Thymus (tissue), 11 donors: ENCODE data around the gene PACSIN2. TPM values are rescaled to one million over a fixed set of nuclear protein-coding genes. Genes with fewer than 3 reads are reported as not detected.
"Not testable (repeated sequence)": the region's sequence is repeated elsewhere in the genome, so short reads cannot be mapped to it uniquely, and the experiment has no call there.

Experiments used
- DNase-seq, 9 donors: peaks; one replicate each; pipeline ENCODE4 v3.0.0-alpha.2; 2013; ENCODE audit warnings: low spot score in 9 of 9, low read depth in 6 of 9, missing footprints in 1 of 9
- H3K27ac ChIP-seq, 2 donors: one replicate each; pipeline ENCODE4 v1.5.1; 2013; ENCODE audit warnings: control low read depth in 1 of 2, low read depth in 1 of 2, low read length in 1 of 2, mild to moderate bottlenecking in 1 of 2, moderate library complexity in 1 of 2
- H3K27me3 ChIP-seq, 2 donors: one replicate each; pipeline ENCODE4 v1.5.1; 2013; ENCODE audit warnings: low read length in 1 of 2; ENCODE audit not compliant: control insufficient read depth in 2 of 2, insufficient read depth in 1 of 2
- H3K36me3 ChIP-seq, 2 donors: one replicate each; pipeline ENCODE4 v1.5.1; 2013; ENCODE audit warnings: low read length in 1 of 2, mild to moderate bottlenecking in 1 of 2, moderate library complexity in 1 of 2; ENCODE audit not compliant: control insufficient read depth in 2 of 2, insufficient read depth in 2 of 2
- H3K4me1 ChIP-seq, 2 donors: one replicate each; pipeline ENCODE4 v1.5.1; 2013; ENCODE audit warnings: low read length in 2 of 2; ENCODE audit not compliant: control insufficient read depth in 2 of 2, insufficient read depth in 2 of 2
- H3K4me3 ChIP-seq, 2 donors: one replicate each; pipeline ENCODE4 v1.5.1; 2013; ENCODE audit warnings: low read length in 2 of 2, control low read depth in 1 of 2, mild to moderate bottlenecking in 1 of 2
- H3K9me3 ChIP-seq, 2 donors: one replicate each; pipeline ENCODE4 v1.5.1; 2013; ENCODE audit warnings: low read length in 1 of 2, mild to moderate bottlenecking in 1 of 2; ENCODE audit not compliant: control insufficient read depth in 2 of 2, insufficient read depth in 1 of 2
- WGBS: extraction: QIAGEN DNeasy Blood & Tissue Kit; methylation state at CpG from one replicate; pipeline ENCODE4 v1.1.7; 2013; 5-methylcytosine and 5-hydroxymethylcytosine counted together
- polyA plus RNA-seq: library from polyadenylated mRNA; stranded (reverse); fragments of 200-250 nt; gene quantifications from one replicate; pipeline ENCODE4 v1.2.3, GENCODE V29; 2013
- total RNA-seq: library from RNA; stranded (reverse); fragments of 120-200 nt; gene quantifications from one replicate; pipeline ENCODE4 v1.2.4, GENCODE V29; 2013
- donor health status: healthy.

Gene PACSIN2
- total and polyA plus RNA-seq, 2 donors, result 27.0 to 36.0 TPM

DNA sequence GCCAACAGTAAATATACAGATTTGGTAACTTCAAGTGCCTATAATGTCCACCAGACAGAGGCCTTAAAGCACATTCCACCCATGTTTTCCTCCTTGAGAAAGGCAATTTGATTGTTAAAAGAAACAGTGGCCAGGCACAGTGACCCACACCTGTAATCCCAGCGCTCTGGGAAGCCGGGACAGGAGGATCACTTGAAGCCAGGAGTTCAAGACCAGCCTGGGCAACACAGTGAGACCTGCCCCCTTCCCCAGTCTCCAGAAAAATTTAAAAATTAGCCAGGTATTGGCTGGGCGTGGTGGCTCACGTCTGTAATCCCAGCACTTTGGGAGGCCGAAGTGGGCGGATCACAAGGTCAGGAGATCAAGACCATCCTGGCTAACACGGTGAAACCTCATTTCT is 19.3 kb downstream of the PACSIN2 start:
- peaks cover 0 to 10% of the 10 kb centered on the region in 2 donors for H3K9me3 ChIP-seq
- H3K27ac ChIP-seq, result peak overlapping the region in 1 of 2 donors; percentile 21
- peaks cover 0 to 18% of the 10 kb centered on the region in 2 donors for H3K4me1 ChIP-seq
- not testable (repeated sequence) for H3K27me3 ChIP-seq, H3K4me3 ChIP-seq, H3K36me3 ChIP-seq, DNase-seq
- WGBS, result 83% methylated on average over 7 of the region's 7 CpGs

DNA sequence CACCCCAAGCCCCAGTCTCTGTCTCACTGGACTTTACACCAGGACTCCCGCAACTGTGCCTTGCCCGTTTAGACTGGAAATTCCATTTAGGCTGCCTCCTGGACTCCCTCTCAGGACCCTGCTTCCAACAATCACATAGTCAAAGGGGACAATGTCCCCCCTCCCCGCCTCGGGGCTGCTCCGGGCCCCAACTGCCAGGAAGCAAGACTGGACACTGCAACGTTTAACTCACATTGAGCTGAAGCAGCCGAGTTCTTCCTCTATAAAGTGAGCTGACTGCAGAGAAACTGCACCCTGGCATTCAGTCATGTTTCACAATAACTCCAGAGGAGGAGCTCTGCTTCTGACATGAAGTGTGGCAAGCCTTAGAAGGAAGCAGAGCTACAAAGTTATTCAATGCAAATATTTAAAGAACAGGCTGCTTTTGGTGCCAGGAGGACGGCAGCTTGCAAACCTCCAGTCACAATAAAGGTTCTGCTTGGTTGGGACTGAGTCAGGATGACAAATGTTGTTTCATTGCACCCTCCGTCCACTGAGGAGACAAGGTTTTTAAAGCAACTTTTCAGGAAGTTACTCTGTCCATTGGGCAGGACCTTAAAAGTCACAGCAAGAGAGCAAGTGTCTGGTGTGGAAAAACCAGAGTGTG is 19.9 kb downstream of the PACSIN2 start:
- Histone ChIP-seq H3K4me1 (peaks cover 0 to 12% of the 10 kb centered on the region in 2 donors), H3K4me3 (no peak overlapping the region), H3K27me3 (no peaks in the 10 kb centered on the region), H3K27ac (peak overlapping the region; percentile 22 to 23), H3K36me3 (no peaks in the 10 kb centered on the region), H3K9me3 (peaks cover 0 to 10% of the 10 kb centered on the region in 2 donors)
- WGBS, result 70% methylated on average over 9 of the region's 9 CpGs
- peak in 1 of 9 donors; percentile 31 for DNase-seq

DNA sequence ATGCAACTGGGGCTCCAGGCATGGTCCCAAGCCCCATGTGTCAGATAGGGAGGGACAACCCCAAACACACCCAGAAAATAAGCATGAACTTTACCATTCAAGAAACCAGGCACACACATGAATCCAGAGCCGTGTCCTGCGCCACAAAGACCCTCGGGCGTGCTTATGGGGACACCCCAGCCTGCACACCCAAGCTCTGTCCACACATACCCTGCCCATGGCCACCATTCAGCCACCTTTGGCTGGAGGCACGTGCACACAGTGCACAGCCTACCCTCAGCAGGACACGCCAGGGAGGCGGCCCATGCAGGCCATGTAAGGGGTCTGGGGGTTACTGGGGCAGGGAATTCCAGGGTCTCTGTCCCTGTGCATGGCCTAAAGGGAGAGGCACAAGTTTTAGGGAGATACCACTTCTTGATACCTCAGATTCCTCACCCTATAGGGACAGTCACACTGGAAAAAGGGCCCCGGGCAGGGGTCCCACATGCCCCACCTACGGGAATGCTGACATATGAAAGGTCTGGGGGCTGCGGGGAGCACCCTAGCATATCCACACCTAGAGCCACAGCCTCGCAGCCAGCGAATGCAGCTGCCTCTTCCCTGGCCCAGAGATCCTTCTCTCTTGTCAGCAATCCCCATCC is 20.6 kb downstream of the PACSIN2 start:
- no peak for DNase-seq

DNA sequence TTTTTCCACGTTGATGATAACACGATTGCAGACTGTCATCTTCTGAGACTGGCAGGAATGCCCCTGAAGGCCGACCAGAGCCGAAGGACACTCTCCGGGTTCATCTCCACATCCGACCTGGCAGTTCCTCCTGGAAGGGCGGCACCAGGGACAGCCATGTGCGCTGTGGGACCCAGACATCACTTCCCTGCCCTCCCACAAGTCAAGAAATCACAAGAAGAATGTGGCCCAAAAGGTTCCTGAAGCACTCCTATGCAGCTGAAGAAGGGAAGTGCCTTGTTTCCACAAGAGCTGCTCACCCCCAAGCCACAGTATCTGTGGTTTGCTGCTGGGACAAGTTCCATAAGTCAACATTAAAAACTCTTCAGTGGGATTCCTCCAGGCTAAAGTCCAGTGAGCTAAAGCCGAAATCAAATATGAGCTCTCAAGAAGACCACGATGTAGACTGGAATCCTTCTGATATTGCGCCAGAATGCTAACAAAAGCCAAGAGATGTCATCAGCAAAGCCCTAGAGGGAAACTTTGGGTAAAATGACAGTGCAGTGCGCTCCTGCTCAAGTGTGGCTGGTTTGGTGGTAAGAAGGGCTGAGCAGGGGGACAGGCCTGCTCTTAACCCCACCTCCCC is 21.2 kb downstream of the PACSIN2 start:
- Histone ChIP-seq H3K27me3 (no peaks in the 10 kb centered on the region), H3K36me3 (no peaks in the 10 kb centered on the region), H3K27ac (no peak overlapping the region), H3K4me1 (peaks cover 0 to 11% of the 10 kb centered on the region in 2 donors), H3K4me3 (no peak overlapping the region), H3K9me3 (peaks cover 0 to 3% of the 10 kb centered on the region in 2 donors)
- no peak for DNase-seq
- 93% methylated on average over 12 of the region's 12 CpGs for WGBS

More for the DNA sequence above, 20.6 kb downstream of the PACSIN2 start:
- peak overlapping the region; percentile 22 to 23 for H3K27ac ChIP-seq
- 90% methylated on average over 12 of the region's 12 CpGs for WGBS
- no peaks in the 10 kb centered on the region for H3K36me3 ChIP-seq
- H3K27me3 ChIP-seq, result no peaks in the 10 kb centered on the region
- H3K4me3 ChIP-seq, result no peak overlapping the region
- peaks cover 0 to 11% of the 10 kb centered on the region in 2 donors for H3K4me1 ChIP-seq
- H3K9me3 ChIP-seq, result peaks cover 0 to 7% of the 10 kb centered on the region in 2 donors

DNA sequence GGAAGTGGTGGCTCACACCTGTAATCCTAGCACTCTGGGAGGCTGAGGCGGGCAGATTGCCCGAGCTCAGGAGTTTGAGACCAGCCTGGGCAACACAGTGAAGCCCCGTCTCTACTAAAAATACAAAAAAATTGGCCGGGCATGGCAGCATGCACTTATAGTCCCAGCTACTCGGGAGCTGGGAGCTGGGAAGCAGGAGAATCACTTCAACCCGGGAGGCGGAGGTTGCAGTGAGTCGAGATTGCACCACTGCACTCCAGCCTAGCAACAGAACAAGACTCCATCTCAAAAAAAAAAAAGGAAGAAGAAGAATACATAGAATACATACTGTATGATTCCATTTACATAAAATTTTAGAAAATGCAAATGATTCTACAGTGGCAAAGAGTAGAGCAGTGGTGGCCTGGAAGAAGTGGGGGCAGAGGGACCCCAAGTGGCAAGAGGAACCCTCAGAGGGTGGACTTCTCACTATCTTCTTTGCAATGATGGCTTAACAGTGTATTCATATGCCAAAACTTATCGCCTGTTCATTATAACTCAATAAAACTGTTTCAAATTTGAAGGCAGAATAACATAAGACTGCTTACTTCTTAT is 22.0 kb downstream of the PACSIN2 start:
- WGBS, result 86% methylated on average over 9 of the region's 9 CpGs
- no peaks in the 10 kb centered on the region for H3K9me3 ChIP-seq
- no peaks in the 10 kb centered on the region for H3K36me3 ChIP-seq
- no peak overlapping the region for H3K4me3 ChIP-seq
- peaks cover 0 to 11% of the 10 kb centered on the region in 2 donors for H3K4me1 ChIP-seq
- H3K27ac ChIP-seq, result no peak overlapping the region
- H3K27me3 ChIP-seq, result no peaks in the 10 kb centered on the region
- no peak for DNase-seq

DNA sequence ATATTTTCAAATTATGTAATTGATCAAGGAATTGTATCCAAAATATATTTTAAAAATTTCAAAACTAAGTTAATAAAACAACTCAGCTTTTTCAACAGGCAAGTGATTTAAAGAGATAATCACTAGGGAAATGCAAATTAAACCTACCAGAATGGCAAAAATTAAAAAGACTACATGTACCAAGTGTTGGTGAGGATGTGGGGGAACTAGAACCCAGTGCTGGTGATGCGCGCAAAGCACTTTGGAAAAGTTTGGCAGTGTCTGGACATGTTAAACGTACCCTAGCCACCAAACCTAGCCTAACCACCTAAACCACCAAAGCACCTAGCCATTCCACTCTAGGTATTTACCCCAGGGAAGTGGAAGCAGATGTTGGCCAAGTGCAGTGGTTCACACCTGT is 22.9 kb downstream of the PACSIN2 start:
- Histone ChIP-seq H3K27ac (no peak overlapping the region), H3K9me3 (no peaks in the 10 kb centered on the region), H3K36me3 (no peaks in the 10 kb centered on the region), H3K4me1 (peaks cover 0 to 11% of the 10 kb centered on the region in 2 donors), H3K4me3 (no peak overlapping the region), H3K27me3 (no peaks in the 10 kb centered on the region)
- no peak for DNase-seq
- 96% methylated on average over 3 of the region's 3 CpGs for WGBS

DNA sequence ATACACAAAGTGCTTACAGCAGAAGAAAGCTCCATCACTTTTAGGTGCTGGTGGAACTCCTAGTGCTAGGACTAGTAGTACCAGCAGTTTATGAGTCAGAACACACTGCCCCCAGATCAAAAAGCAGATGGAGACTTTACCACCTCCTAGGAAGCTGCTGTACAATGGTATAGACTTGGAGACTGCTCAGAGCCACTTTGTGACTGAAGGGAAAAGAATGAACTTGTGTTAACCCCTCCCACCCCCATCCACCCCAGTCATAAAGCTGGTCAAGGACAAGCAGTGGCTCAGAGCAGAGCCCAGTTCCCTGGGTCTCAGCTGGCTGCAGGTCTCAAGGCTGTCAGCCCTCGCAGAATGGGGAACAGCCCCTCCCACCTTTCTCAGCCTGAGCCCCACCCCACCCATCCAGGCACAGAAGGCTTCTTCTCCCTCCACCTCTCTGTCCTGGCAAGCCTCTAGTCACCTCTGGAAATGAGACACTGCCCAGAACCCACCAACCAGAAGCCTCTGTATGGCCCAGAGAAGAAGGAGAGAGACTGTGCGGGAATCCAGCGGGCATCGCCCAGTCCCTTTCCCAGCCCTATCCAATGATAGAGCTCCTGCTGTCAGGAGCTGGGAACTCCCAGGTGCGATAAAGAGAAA is 23.8 kb downstream of the PACSIN2 start:
- WGBS, result 75% methylated on average over 5 of the region's 5 CpGs
- no peak overlapping the region for H3K4me3 ChIP-seq
- H3K4me1 ChIP-seq, result peaks cover 0 to 11% of the 10 kb centered on the region in 2 donors
- H3K27me3 ChIP-seq, result no peaks in the 10 kb centered on the region
- H3K27ac ChIP-seq, result no peak overlapping the region
- H3K36me3 ChIP-seq, result no peaks in the 10 kb centered on the region
- no peak for DNase-seq
- no peaks in the 10 kb centered on the region for H3K9me3 ChIP-seq

DNA sequence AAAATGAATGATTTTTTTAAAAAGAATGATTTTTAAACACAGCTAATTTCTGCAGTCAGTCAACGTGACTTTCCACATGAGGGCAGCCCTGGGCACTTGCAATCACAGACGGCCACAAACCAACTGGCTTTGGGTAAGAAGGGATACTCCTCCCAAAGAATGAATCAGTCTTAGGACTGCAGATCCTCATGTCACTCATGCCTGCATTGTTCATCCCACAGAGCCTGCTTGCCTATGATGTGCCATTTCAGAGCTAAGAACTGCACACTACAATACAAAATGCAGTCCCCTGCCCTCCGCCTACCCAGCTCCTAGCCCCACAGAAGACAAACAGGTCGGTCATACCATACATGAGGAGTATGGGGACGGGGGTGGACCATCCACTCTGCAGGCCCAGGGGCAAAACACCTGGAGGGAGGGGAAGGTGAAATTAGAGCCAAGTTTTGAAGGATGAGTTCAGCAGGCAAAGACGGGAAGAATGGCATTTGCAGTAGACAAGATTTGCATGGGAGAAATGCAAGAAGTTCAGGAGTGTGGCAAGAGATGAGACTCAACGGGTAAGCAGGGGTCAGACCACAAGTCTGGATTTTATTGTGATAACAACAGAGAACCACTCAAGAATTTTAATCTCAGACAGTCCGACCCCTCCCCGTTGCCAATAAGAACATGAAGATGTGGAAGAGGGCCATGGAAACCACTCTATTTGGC is 24.7 kb downstream of the PACSIN2 start:
- no peaks in the 10 kb centered on the region for H3K9me3 ChIP-seq
- no peaks in the 10 kb centered on the region for H3K27me3 ChIP-seq
- H3K27ac ChIP-seq, result no peak overlapping the region
- DNase-seq, result no peak
- H3K4me1 ChIP-seq, result peaks cover 0 to 11% of the 10 kb centered on the region in 2 donors
- peaks cover 0 to under 1% of the 10 kb centered on the region in 2 donors for H3K36me3 ChIP-seq
- H3K4me3 ChIP-seq, result no peak overlapping the region
- 81% methylated on average over 9 of the region's 9 CpGs for WGBS
